Mesodermal cell (in vitro differentiated cells): ENCODE data around the gene CYB5R2.

Source experiments
- H3K27ac ChIP-seq: 2 replicates; pipeline ENCODE4 v1.7.0; 2013; ENCODE audit warnings: mild to moderate bottlenecking, low read depth, low read length, moderate library complexity; ENCODE audit not compliant: severe bottlenecking
- H3K36me3 ChIP-seq: 2 replicates; pipeline ENCODE4 v1.7.1; 2013; ENCODE audit warnings: mild to moderate bottlenecking, low read length, moderate library complexity; ENCODE audit not compliant: control insufficient read depth, insufficient read depth
- H3K4me1 ChIP-seq: one replicate; pipeline ENCODE4 v1.7.1; 2013; ENCODE audit warnings: mild to moderate bottlenecking, low read length; ENCODE audit not compliant: insufficient read depth, control insufficient read depth, poor library complexity, severe bottlenecking
- H3K4me3 ChIP-seq: 2 replicates; pipeline ENCODE4 v1.7.0; 2013; ENCODE audit warnings: low read length, control low read depth, mild to moderate bottlenecking; ENCODE audit not compliant: insufficient read depth, poor library complexity, severe bottlenecking; ENCODE audit errors: extremely low read depth
- H3K9me3 ChIP-seq: 2 replicates; pipeline ENCODE4 v1.7.1; 2013; ENCODE audit warnings: mild to moderate bottlenecking, low read length, moderate library complexity; ENCODE audit not compliant: control insufficient read depth
- WGBS, 2 experiments: methylation state at CpG; one replicate each; pipeline ENCODE4 v1.1.5; 2013; ENCODE audit warnings: missing lambda C conversion rate in 2 of 2; ENCODE audit not compliant: insufficient coverage in 2 of 2; 5-methylcytosine and 5-hydroxymethylcytosine counted together

CYB5R2 gene

DNA sequence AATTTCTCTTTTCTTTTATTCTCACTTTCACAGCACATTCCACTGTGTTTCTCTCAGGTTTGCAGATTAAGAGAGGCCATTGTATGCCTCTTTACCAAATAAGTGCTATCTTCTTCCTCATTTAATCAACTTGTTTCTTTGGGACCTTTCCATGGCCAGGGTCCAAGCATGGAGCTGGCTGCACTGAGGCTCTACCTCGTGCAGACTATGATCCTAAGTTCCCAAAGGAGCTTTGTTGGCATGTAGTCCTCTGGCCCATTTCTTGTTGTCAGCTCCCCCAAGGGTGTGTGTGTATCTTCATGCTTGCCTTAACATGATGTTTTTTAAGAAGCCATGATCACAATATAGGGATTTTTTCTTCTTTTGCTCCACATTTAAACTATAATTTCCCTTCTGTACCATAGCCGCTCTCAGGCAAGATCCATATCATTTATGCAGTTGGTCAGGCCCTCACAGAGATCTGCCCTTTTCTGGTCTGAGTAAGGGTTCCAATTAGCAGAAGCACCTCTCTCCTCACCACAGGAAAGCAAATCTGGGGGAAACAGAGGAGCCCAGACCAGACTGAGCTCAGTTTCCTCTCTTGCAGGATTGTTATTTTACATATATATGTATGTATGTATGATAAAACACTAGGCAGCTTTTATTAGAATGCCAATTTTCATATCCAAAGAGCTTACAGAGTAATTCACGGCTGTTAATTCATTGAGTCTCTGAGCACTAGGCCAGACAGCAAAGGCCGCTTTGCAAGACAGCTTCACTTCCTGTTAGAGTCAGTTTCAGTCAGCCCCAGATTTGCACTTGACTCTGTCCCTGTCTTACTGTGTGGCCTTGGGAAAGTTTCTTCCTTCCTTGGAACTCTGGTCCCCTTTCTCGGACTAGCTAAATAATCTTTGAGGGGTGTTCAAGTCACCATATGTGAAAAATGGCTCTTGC lies 34.3 kb downstream of the CYB5R2 start:
- Histone ChIP-seq H3K36me3 (peaks cover 83% of the 10 kb centered on the region), H3K4me1 (peaks cover 18% of the 10 kb centered on the region)
- 91% methylated on average over 3 to 4 of the region's 5 CpGs for WGBS, 2 experiments

DNA sequence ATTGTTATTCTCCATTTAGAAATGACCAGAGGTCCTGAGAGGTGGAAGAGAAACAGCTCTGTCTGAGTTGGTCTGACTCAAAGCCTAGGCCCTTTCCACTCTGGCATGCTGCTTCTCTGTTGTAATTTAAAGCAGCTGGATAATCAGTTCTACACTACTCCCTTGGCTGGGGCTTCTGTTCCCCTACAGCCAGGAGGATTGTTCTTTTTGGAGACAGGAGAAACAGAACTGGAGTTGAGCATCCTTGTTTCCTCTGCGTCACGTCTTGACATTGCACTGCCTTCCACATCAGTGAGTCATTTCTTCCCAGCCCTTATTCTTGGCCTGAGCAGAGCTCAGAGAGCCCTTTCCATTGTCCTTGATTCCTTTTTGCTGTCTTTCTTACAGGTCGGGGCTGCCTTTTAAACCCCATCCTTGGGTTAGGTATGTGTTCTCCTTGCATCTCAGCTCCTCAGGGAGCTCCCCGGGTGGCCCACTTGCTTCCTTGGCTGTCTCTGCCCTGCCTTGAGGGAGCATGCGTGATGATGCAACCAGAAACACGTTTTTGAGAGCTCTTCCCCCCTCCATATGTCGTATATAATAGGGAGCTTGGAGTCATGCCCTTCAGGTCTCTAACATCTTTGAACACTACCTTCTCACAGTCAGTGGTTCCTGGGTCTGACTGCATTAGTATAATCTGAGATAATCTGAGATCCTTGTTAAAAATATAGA lies 35.7 kb downstream of the CYB5R2 start:
- 76 to 81% methylated on average over 3 to 6 of the region's 7 CpGs for WGBS, 2 experiments
- peaks cover 86% of the 10 kb centered on the region for H3K36me3 ChIP-seq

More for the DNA sequence above, 34.3 kb downstream of the CYB5R2 start:
- H3K27ac ChIP-seq = no peak overlapping the region
- H3K4me3 ChIP-seq = no peak overlapping the region
- no peaks in the 10 kb centered on the region for H3K9me3 ChIP-seq

DNA sequence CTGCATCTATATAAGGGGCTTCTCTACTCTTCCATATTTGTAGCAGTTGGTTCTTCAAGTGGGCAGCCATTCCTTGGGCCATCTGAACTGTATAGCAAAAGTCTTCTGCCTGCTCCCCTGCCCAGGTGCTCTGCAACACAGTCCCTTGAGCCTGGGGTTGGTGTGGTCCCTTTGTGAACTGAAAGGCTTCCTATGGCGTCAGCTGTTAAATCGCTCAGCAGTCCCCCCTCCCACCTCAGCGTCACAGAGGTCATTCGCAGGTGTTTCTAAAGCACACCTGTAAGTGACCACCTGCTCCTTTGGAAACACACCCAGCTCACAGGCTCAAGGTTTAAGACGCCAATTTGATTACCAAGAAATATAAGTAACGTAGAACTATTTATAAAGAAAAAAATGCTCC lies 37.0 kb downstream of the CYB5R2 start:
- Histone ChIP-seq H3K9me3 (no peaks in the 10 kb centered on the region), H3K4me3 (no peak overlapping the region), H3K4me1 (peaks cover 18% of the 10 kb centered on the region), H3K36me3 (peaks cover 86% of the 10 kb centered on the region), H3K27ac (no peak overlapping the region)
- 96% methylated on average over 3 of the region's 6 CpGs for WGBS, 2 experiments

More for the DNA sequence above, 35.7 kb downstream of the CYB5R2 start:
- H3K4me3 ChIP-seq = no peak overlapping the region
- no peaks in the 10 kb centered on the region for H3K9me3 ChIP-seq
- H3K27ac ChIP-seq = peak overlapping the region; percentile 45
- H3K4me1 ChIP-seq = peaks cover 18% of the 10 kb centered on the region

DNA sequence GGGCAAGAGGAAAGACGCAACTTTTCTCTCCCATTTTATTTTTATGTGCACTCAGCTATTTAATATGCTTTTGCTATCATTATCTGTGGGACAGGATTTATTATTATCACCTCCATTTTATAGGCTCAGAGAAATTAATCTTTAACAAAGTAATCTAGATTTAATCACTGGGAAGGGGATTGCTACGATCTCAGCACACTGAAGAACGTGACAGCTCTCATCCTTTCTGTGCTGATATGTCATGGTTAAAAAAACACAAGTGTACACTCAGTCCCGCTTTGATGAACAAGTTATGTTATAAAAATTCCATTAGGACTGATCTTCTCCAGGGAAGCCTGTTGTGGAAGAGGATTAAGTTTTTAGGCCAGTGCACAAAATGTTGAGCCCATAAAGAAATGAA lies 37.6 kb downstream of the CYB5R2 start:
- H3K4me3 ChIP-seq = no peak overlapping the region
- no peaks in the 10 kb centered on the region for H3K9me3 ChIP-seq
- H3K36me3 ChIP-seq = peaks cover 86% of the 10 kb centered on the region
- H3K4me1 ChIP-seq = peaks cover 18% of the 10 kb centered on the region
- H3K27ac ChIP-seq = no peak overlapping the region
- 93 to 100% methylated on average over 2 of the region's 4 CpGs for WGBS, 2 experiments

GRCh38 chr11:7635137-7635536 lies 38.2 kb downstream of the CYB5R2 start:
- Histone ChIP-seq H3K9me3 (no peaks in the 10 kb centered on the region), H3K4me1 (peaks cover 18% of the 10 kb centered on the region), H3K27ac (no peak overlapping the region), H3K4me3 (no peak overlapping the region), H3K36me3 (peaks cover 86% of the 10 kb centered on the region)
- 100% methylated on average over 2 to 3 of the region's 4 CpGs for WGBS, 2 experiments

DNA sequence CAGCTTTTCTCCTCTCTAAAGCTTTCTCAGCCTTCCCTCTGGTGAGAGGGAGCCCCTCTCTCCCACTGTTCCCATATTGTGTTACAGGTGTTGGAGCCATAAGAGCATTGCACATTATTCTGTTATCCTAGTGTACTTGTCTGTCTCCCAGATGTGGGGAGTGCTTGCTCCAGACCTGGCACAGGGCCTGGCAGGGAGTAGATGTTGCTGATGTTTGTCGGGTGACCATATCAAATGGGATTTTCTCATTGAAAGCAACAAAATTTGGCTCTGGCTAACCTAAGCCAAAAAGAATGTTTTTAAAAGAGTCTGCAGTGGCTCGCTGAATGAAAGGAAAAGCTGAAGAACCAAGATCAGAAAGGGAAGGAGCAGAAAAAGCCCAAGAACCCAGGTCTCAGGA lies 41.1 kb downstream of the CYB5R2 start:
- peaks cover 8% of the 10 kb centered on the region for H3K4me1 ChIP-seq
- no peak overlapping the region for H3K27ac ChIP-seq
- 90 to 100% methylated on average over 1 to 2 of the region's 2 CpGs for WGBS, 2 experiments
- H3K4me3 ChIP-seq = no peak overlapping the region
- H3K9me3 ChIP-seq = no peaks in the 10 kb centered on the region
- H3K36me3 ChIP-seq = peaks cover 97% of the 10 kb centered on the region

GRCh38 chr11:7630002-7630401 lies 43.3 kb downstream of the CYB5R2 start:
- peaks cover 97% of the 10 kb centered on the region for H3K36me3 ChIP-seq
- H3K27ac ChIP-seq = no peak overlapping the region
- H3K9me3 ChIP-seq = no peaks in the 10 kb centered on the region
- H3K4me3 ChIP-seq = no peak overlapping the region
- H3K4me1 ChIP-seq = no peaks in the 10 kb centered on the region
- WGBS, 2 experiments = 82 to 100% methylated on average over 1 to 2 of the region's 2 CpGs

- WGBS, 2 experiments = 82 to 93% methylated on average over 2 to 3 of the region's 3 CpGs
- H3K36me3 ChIP-seq = peaks cover 92% of the 10 kb centered on the region
Measured at GRCh38 chr11:7628660-7629059, 44.6 kb downstream of the CYB5R2 start.

GRCh38 chr11:7622721-7623120 lies 50.6 kb downstream of the CYB5R2 start:
- 93 to 100% methylated on average over 1 to 2 of the region's 2 CpGs for WGBS, 2 experiments
- no peak overlapping the region for H3K27ac ChIP-seq
- H3K4me1 ChIP-seq = no peaks in the 10 kb centered on the region
- no peak overlapping the region for H3K4me3 ChIP-seq
- H3K36me3 ChIP-seq = peaks cover 82% of the 10 kb centered on the region
- H3K9me3 ChIP-seq = no peaks in the 10 kb centered on the region

More at GRCh38 chr11:7628660-7629059, 44.6 kb downstream of the CYB5R2 start:
- H3K9me3 ChIP-seq = no peaks in the 10 kb centered on the region
- no peak overlapping the region for H3K4me3 ChIP-seq
- no peak overlapping the region for H3K27ac ChIP-seq
- H3K4me1 ChIP-seq = no peaks in the 10 kb centered on the region

- Histone ChIP-seq H3K36me3 (peaks cover 81% of the 10 kb centered on the region), H3K27ac (no peak overlapping the region), H3K4me3 (no peak overlapping the region), H3K9me3 (no peaks in the 10 kb centered on the region), H3K4me1 (no peaks in the 10 kb centered on the region)
- no CpG with 5 or more reads among the region's 1 CpG for WGBS, 2 experiments
Measured at GRCh38 chr11:7621554-7621953, 51.7 kb downstream of the CYB5R2 start.
